ENCODE data around the gene CDH23.

DNA sequence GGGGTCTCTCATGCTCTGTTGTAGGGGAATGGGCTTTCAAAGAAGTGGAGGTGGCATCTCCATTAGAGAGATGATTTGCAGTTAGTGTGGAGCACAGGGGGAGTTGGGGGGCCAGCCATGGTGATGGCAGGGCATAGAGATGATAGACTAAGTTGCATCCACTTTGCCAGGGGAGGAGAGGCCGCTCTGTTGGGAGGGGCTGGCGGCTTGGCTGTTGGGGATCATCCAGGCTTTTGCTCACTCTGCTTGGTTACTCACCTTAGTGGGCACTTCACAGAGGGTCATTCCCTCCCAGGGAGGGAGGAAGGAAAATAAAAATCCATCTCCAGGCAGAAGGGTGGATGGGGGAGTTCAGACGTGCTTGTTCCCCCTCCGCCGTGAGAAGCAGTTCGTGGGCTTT, 31.4 kb upstream of the CDH23 start:
- TF ChIP-seq, protein P1, sequence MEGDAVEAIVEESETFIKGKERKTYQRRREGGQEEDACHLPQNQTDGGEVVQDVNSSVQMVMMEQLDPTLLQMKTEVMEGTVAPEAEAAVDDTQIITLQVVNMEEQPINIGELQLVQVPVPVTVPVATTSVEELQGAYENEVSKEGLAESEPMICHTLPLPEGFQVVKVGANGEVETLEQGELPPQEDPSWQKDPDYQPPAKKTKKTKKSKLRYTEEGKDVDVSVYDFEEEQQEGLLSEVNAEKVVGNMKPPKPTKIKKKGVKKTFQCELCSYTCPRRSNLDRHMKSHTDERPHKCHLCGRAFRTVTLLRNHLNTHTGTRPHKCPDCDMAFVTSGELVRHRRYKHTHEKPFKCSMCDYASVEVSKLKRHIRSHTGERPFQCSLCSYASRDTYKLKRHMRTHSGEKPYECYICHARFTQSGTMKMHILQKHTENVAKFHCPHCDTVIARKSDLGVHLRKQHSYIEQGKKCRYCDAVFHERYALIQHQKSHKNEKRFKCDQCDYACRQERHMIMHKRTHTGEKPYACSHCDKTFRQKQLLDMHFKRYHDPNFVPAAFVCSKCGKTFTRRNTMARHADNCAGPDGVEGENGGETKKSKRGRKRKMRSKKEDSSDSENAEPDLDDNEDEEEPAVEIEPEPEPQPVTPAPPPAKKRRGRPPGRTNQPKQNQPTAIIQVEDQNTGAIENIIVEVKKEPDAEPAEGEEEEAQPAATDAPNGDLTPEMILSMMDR (conservative IDR thresholded peaks at IDR 0.05) = no peak
- no peak for TF ChIP-seq EZH2 (IDR thresholded peaks at IDR 0.05; ENCODE audit: low read depth)
